Testis (tissue), 3 donors: Measurements from ENCODE around the gene ZFR2. TPM values are rescaled to one million over a fixed set of nuclear protein-coding genes. Genes with fewer than 3 reads are reported as not detected.

Source experiments
- DNase-seq: peaks from one replicate; pipeline ENCODE4 v3.0.0-alpha.2; 2019
- H3K27ac ChIP-seq, 2 donors: fragments of 200-600 bp; sonication (generic); one replicate each; pipeline ENCODE4 v1.5.1; 2019
- H3K27me3 ChIP-seq: fragments of 200-600 bp; sonication (generic); one replicate; pipeline ENCODE4 v1.5.1; 2019
- H3K36me3 ChIP-seq: fragments of 200-600 bp; sonication (generic); one replicate; pipeline ENCODE4 v1.5.1; 2017; ENCODE audit warnings: low read depth; ENCODE audit errors: missing control alignments
- H3K4me1 ChIP-seq: fragments of 200-600 bp; sonication (generic); one replicate; pipeline ENCODE4 v1.5.1; 2019
- H3K4me3 ChIP-seq, 2 donors: fragments of 200-600 bp; sonication (generic); one replicate each; pipeline ENCODE4 v1.5.1; 2017 to 2019
- H3K9me3 ChIP-seq: fragments of 200-600 bp; sonication (generic); one replicate; pipeline ENCODE4 v1.5.1; 2017
- POLR2A ChIP-seq: fragments of 450-650 bp; IDR thresholded peaks from one replicate; pipeline ENCODE4 v1.6.1; 2017; ENCODE audit warnings: antibody characterized with exemption, mild to moderate bottlenecking, moderate library complexity
- WGBS, 2 donors: methylation state at CpG; one replicate each; pipeline ENCODE4 v1.1.5; 2018; 5-methylcytosine and 5-hydroxymethylcytosine counted together
- intact Hi-C: fragments of 100-400 bp; cut with DNase I; formaldehyde crosslinking; loops from one replicate; pipeline ENCODE4 v1.15.1; 2023; ENCODE audit warnings: low total_unique reads
- polyA plus RNA-seq: library from polyadenylated mRNA; stranded (reverse); fragments of 350-450 nt; fragmentation: Illumina TruSeq; extraction: RNeasy Lipid Tissue Mini Kit (QIAGEN cat#74804); gene quantifications from one replicate; pipeline ENCODE4 v1.2.3, GENCODE V29; 2014; ENCODE audit warnings: low read depth, low replicate concordance; ENCODE audit not compliant: insufficient read depth
- total RNA-seq, 2 donors: library from RNA; depleted of rRNA; stranded (reverse); fragments of >200 nt; gene quantifications; one replicate each; pipeline ENCODE4 v1.2.3, GENCODE V29; 2016
- TF ChIP-seq, protein P1 (sequence below), 3 experiments: fragments of 450-650 bp in 2 of 3; fragments of 200-600 bp in 1 of 3; sonication (generic) in 1 of 3; IDR thresholded peaks; one replicate each; pipeline ENCODE4 v1.5.1; 2016 to 2019; ENCODE audit warnings: antibody characterized with exemption in 3 of 3, mild to moderate bottlenecking in 2 of 3, moderate library complexity in 1 of 3

The ZFR2 gene
- total and polyA plus RNA-seq, 3 donors from 2014 or later, result 23.4 to 35.0 (median 34.1) TPM

DNA sequence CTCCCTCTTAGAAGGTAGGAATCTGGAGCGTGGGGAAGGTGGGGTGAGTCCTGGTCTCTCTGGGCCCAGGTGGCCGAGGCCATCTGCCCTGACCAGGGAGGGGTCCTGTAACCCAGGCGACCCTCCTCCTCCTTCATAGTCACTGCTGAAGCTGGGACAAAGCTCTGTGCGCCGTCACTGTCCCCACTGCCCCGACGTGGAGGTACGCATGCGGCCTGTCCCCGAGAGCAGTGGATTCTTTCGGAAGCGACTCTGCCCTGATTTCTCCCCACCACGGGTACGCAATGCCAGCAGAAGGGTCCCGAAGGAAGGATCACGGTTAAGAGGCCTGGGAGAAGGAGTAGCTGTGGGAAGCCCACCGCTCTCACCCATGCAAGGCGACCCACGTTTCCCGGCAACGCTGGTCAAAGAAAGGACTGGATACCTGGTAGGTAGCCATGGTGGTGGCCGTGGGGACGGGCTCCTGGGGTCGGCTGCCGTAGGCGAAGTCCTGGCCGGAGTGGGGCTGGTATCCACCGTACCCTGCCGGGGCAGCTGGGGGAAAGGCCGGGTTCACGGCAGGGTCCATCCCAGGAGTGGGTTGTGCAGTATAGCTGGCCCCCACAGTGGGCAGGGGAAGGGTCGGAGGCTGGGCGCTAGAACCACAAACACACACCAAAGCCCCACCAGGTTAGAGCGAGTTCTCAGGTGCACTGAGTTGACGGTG, 34.3 kb downstream of the ZFR2 start:
- no peaks in the 10 kb centered on the region for H3K36me3 ChIP-seq
- H3K4me3 ChIP-seq, result no peak overlapping the region
- no peaks in the 10 kb centered on the region for H3K9me3 ChIP-seq
- H3K27me3 ChIP-seq, result no peaks in the 10 kb centered on the region
- no peak for DNase-seq
- 90 to 94% methylated on average over 27 to 35 of the region's 35 CpGs for WGBS, 2 donors
- no peak overlapping the region for H3K27ac ChIP-seq
- TF ChIP-seq POLR2A, result no peak
- TF ChIP-seq, protein P1, sequence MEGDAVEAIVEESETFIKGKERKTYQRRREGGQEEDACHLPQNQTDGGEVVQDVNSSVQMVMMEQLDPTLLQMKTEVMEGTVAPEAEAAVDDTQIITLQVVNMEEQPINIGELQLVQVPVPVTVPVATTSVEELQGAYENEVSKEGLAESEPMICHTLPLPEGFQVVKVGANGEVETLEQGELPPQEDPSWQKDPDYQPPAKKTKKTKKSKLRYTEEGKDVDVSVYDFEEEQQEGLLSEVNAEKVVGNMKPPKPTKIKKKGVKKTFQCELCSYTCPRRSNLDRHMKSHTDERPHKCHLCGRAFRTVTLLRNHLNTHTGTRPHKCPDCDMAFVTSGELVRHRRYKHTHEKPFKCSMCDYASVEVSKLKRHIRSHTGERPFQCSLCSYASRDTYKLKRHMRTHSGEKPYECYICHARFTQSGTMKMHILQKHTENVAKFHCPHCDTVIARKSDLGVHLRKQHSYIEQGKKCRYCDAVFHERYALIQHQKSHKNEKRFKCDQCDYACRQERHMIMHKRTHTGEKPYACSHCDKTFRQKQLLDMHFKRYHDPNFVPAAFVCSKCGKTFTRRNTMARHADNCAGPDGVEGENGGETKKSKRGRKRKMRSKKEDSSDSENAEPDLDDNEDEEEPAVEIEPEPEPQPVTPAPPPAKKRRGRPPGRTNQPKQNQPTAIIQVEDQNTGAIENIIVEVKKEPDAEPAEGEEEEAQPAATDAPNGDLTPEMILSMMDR (IDR thresholded peaks at IDR 0.05), result no peak
- intact Hi-C loops, result no loop called here
- no peaks in the 10 kb centered on the region for H3K4me1 ChIP-seq

DNA sequence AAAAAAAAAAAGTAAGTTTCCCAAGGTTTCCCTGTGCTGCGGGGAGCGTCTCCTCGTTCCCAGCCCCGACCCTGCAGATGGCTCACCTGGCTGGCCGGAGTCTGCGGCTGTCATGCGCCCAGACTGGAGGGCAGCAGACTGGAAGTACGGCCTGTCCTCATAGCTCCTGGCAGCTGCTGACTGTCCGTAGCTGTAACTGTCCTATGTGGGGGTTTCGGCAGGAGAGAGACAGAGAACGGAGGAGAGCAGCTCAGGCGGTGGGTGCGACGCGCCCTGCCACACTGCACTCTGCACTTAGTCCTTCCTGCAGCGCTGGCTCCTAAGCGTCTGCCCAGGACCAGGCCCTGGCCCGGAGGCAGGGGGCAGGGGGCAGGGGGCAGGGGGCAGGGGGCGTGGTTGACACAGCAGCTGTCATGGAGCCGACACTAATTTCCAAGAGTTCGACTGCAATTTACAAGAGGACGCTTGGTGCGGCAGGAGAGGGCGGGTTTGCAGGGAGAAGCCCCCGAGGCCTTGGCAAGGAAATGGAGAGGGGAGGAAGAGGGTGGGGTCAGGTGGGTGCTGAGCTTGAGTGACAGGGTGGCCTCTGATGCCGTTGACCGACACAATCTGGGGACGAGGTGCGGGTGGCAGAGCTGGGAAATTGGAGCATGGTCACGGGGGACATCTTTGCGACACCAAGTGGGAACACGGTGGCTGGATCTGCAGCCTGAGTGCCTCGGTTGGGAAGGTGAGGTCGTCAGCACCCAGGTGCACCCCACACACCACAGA, 35.1 kb downstream of the ZFR2 start:
- Histone ChIP-seq H3K9me3 (no peaks in the 10 kb centered on the region), H3K27me3 (no peaks in the 10 kb centered on the region), H3K4me1 (no peaks in the 10 kb centered on the region), H3K27ac (no peak overlapping the region), H3K36me3 (no peaks in the 10 kb centered on the region), H3K4me3 (no peak overlapping the region)
- intact Hi-C loops, result no loop called here
- no peak for DNase-seq
- no peak for TF ChIP-seq POLR2A
- TF ChIP-seq, protein P1 (IDR thresholded peaks at IDR 0.05), result no peak
- WGBS, 2 donors, result 67 to 70% methylated on average over 34 of the region's 34 CpGs

DNA sequence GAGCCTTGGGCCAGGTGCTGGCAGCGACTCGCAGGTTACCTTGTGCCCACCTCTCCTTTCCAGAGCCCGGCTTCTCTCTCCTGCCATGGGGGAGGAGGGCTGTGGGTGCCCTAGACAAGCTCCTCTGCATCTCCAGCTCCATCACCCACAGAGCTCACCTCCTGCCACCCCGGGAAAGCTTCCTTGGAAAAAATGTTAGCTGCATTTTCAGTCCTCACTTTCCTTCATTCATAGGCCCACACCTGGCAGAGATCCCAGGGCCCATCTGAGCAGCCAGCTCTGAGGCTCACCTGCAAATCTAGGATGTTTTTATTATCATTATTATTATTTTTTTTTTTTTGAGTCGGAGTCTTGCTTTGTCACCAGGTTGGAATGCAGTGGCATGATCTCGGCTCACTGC, 36.8 kb downstream of the ZFR2 start:
- 90 to 95% methylated on average over 6 of the region's 6 CpGs for WGBS, 2 donors
- TF ChIP-seq POLR2A, result no peak
- TF ChIP-seq, protein P1 (IDR thresholded peaks at IDR 0.05), result no peak

DNA sequence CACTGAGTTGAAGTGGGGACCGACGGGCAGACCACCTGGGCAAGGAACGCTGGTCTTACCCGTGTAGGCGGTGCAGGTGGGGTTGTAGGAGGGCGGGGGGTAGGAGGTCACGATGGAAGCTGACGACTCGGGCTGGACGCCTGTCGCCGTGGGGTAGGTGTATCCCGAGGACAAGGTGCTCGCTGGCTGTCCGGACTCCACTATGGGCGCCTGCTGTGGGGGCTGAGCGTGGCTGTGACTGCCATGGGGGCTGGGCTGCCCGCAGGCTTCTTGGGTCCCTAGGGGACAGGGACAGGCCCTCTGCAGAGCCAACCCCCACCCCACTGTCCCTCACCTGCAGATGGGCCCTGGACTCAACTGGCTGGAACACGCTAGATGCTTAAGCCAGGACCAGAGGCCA, 37.2 kb downstream of the ZFR2 start:
- TF ChIP-seq, protein P1 (IDR thresholded peaks at IDR 0.05), result no peak
- TF ChIP-seq POLR2A, result no peak
- Histone ChIP-seq H3K9me3 (no peaks in the 10 kb centered on the region), H3K27ac (no peak overlapping the region), H3K36me3 (no peaks in the 10 kb centered on the region), H3K27me3 (no peaks in the 10 kb centered on the region), H3K4me1 (no peaks in the 10 kb centered on the region), H3K4me3 (no peak overlapping the region)
- no peak for DNase-seq
- intact Hi-C loops, result no loop called here
- WGBS, 2 donors, result 61 to 71% methylated on average over 15 to 18 of the region's 19 CpGs

More for the DNA sequence above, 36.8 kb downstream of the ZFR2 start:
- no peaks in the 10 kb centered on the region for H3K9me3 ChIP-seq
- no peak overlapping the region for H3K4me3 ChIP-seq
- H3K27me3 ChIP-seq, result no peaks in the 10 kb centered on the region
- DNase-seq, result no peak
- H3K27ac ChIP-seq, result no peak overlapping the region
- intact Hi-C loops, result no loop called here
- no peaks in the 10 kb centered on the region for H3K4me1 ChIP-seq
- H3K36me3 ChIP-seq, result no peaks in the 10 kb centered on the region
